ENCODE results near the gene GOT1.

GRCh38 chr10:99431190-99431760 lies 851 bp upstream of the GOT1 start:
- TF ChIP-seq CTCF (IDR thresholded peaks at IDR 0.05; ENCODE audit: low read depth, low read length) (no peak), MAX (IDR thresholded peaks at IDR 0.05; ENCODE audit: low read depth, low read length) (no peak)
